GM13976 (cell line): Measurements from ENCODE around the gene FAM89B.

Experiments used
- DNase-seq: peaks from one replicate; pipeline ENCODE4 v3.0.0; 2012; ENCODE audit warnings: low spot score
- in situ Hi-C: fragments of 300-500 bp; cut with MboI; formaldehyde crosslinking; loops from one replicate; pipeline ENCODE4 v1.12.0; 2022; ENCODE audit warnings: low sequenced_read_pairs, mixed read lengths, inconsistent platforms; ENCODE audit not compliant: unreplicated experiment
- TF ChIP-seq, protein P1 (sequence below): IDR thresholded peaks from 2 replicates; pipeline ENCODE4 v1.5.1; 2012; ENCODE audit warnings: borderline replicate concordance, mild to moderate bottlenecking; ENCODE audit not compliant: insufficient read depth; ENCODE audit errors: extremely low read depth, missing control alignments, control extremely low read depth

The FAM89B gene

DNA sequence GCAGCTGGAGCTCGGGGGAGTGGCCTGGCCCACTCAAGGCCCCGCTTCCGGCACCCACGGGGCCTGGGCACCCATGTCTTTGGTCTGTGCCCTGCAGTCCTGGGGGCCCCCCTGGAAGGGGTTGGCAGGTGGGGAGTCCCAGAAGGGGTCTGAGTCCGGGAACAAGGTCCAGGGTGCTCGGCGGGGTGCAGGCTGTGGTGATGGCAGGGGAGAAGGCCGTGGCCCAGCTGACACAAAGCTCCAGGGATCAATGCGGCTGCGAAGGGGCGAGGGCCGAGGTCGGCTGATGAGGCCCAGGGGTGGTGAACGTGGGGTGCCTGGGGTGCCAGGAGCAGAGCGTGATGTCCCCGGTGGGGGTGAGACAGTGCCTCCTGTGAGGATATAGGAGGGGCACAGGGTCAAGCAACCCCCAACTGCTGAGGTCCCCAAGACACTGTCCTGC is 25.9 kb downstream of the FAM89B start:
- in situ Hi-C loops: no loop called here
- DNase-seq: no peak

DNA sequence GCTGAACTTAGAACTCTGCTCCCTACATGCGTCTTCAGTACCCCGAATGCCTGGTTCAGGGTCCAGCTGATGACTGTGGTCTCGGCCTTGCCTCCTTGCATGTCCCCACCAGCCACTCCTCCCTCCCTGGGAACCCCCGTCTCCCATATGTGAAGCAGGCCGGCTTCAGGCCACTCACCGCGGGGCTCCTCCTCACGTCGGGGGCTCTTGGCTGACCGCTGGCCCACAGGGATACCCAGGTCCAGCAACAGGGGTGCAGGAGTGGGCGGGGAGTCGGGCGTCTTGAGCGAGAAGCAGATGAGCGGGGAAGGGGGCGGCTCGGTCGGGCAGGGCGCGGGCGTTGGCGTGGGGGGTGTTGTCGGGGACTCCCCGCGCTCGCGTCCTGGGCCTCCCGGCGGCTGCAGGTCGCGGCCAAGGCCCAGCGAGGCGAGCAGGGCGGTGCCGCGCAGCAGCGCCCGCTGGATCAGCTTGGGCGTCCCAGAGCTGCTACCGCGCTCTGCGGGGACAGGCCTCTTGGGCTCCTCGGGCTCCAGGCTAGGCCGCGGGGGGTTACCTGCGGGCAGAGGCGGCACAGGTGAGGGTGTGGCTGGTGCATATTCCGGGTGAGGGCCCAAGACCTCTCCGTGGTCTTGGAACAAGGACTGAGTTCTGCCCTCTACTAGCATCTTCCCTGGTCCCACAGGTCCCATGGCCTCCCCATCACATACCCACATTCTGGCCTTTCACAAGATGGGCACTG is 27.0 kb downstream of the FAM89B start:
- in situ Hi-C loops: no loop called here
- no peak for DNase-seq
- TF ChIP-seq, protein P1, sequence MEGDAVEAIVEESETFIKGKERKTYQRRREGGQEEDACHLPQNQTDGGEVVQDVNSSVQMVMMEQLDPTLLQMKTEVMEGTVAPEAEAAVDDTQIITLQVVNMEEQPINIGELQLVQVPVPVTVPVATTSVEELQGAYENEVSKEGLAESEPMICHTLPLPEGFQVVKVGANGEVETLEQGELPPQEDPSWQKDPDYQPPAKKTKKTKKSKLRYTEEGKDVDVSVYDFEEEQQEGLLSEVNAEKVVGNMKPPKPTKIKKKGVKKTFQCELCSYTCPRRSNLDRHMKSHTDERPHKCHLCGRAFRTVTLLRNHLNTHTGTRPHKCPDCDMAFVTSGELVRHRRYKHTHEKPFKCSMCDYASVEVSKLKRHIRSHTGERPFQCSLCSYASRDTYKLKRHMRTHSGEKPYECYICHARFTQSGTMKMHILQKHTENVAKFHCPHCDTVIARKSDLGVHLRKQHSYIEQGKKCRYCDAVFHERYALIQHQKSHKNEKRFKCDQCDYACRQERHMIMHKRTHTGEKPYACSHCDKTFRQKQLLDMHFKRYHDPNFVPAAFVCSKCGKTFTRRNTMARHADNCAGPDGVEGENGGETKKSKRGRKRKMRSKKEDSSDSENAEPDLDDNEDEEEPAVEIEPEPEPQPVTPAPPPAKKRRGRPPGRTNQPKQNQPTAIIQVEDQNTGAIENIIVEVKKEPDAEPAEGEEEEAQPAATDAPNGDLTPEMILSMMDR: no peak

More for the DNA sequence above, 25.9 kb downstream of the FAM89B start:
- TF ChIP-seq, protein P1: no peak

DNA sequence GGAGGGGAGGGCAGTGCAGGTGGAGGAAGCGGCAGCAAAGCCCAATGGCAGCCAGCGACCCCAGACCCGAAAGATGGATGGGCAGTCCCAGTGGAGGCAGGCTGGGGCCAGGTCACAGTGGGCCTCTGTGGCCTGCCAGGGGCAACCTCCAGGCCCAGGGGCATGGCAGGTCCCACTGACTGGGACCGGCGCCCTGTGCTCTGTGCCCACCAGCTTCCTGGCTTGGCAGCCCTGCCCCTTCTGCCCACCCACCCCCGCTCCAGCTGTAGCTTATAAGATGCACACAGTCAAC is 27.6 kb downstream of the FAM89B start:
- TF ChIP-seq, protein P1: no peak
- DNase-seq: no peak
- in situ Hi-C loops: no loop called here

DNA sequence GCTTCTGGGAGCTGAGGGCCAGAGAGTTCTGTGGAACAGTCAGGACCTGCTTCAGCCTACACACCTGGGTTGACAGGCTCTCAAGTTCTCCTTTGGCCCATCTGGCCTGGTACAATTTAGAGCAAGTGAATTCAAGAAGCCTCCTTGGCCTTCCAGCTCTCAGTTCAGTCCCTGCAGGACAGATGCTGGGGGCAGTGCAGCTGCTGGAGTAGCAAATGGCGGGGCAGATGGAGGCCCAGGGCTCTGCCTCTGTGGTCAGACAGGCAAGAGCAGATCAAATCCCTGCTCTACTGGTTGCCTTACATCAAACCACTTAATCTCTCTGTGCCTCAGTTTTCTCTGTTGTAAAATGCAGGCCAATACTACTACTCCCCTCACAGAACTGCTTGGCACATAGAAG is 31.9 kb downstream of the FAM89B start:
- in situ Hi-C loops: no loop called here
- TF ChIP-seq, protein P1: no peak
- DNase-seq: no peak

DNA sequence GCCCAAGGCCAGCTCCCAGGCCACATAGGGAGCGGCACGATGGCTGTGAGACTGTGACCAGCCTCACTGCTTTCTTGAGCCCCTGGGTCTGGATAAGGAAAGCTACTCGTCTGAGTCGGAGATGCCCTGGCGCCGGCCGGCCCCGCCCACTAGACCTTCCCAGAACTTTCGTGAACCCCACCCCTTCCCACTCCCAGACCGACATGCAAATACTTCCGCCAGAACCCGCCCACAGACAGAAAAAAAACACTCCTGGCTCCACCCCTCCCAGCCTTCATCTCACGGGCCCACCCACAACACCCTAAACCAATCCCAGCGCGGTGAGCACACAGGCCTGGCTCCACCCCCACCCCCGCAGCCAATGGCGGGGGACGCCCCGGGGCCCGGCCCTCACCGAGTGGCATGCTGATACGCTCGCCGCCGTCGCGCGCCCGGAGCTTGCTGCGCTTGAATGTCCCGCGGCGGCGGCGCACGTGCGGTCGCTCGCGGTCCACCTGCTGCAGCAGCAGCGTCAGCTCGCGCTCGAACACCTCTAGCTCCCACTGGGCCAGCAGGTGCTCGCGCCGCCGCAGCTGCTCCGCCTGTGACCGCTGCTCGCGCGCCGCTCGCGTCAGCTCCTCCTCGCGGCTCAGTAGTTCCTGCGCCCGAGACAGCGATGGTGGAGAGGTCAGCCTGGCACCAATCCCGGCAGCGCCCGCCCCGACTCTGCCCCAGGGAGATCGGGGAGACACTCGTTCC is 34.7 kb downstream of the FAM89B start:
- in situ Hi-C loops: no loop called here
- DNase-seq: no peak
- TF ChIP-seq, protein P1: no peak

DNA sequence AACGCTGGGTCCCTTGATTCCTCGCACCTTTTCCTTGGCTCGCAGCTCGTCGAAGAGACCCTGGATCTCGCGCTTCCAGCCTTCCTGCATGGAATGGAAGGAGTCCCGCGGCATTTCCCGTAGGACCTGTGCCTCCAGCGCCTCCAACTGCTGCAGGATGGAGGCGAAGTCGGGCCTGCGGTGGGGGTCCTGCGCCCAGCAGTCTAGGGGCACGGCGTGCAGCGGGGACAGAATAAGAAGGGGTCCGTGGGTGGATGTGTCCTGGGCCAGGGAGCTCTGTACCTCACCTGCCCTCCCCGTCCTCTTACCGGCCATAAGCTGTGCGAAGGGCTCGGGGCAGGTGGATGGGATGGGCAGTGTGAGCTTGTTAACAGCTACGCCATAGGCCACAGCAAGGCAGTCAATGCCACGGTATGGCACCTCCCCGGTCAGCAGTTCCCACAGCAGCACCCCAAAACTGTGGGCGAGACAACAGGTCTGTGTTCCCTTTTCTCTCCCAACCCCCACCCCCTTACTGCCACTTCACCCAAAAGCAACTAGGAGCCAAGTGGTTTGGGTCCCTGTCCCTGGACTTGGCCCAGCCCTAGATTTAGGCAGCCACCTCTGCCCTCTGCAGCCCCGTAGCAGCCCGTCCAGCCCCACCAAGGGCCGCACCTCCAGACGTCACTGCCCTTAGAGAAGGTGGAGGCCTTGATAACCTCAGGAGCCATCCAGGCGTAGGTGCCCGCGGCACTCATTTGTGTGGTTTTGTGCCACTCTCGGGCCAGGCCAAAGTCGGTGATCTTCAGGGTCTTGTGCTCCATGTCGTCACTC is 35.5 kb downstream of the FAM89B start:
- TF ChIP-seq, protein P1: no peak
- no peak for DNase-seq
- in situ Hi-C loops: no loop called here
